Mesenchymal stem cell (in vitro differentiated cells and primary cell): Measurements from ENCODE around the gene PINLYP.

Source experiments
- DNase-seq: peaks from one replicate; pipeline ENCODE4 v3.0.0-alpha.2; 2013
- H2AFZ ChIP-seq: one replicate; pipeline ENCODE4 v1.6.1; 2013; ENCODE audit warnings: low read depth, mild to moderate bottlenecking, control low read depth, inconsistent platforms, low read length, moderate library complexity
- H2AK5ac ChIP-seq: 2 replicates; pipeline ENCODE4 v1.6.1; 2013; ENCODE audit warnings: low read length, moderate library complexity, mild to moderate bottlenecking, inconsistent platforms; ENCODE audit not compliant: severe bottlenecking
- H2BK120ac ChIP-seq: one replicate; pipeline ENCODE4 v1.6.1; 2013; ENCODE audit warnings: low read depth, mild to moderate bottlenecking, inconsistent platforms, low read length, moderate library complexity
- H2BK12ac ChIP-seq, 2 experiments: one replicate each; pipeline ENCODE4 v1.6.1; 2013; ENCODE audit warnings: inconsistent platforms in 2 of 2, low read length in 2 of 2, mild to moderate bottlenecking in 2 of 2, moderate library complexity in 2 of 2, control low read depth in 1 of 2
- H2BK15ac ChIP-seq: one replicate; pipeline ENCODE4 v1.6.1; 2013; ENCODE audit warnings: mild to moderate bottlenecking, low read depth, inconsistent platforms; ENCODE audit not compliant: poor library complexity, severe bottlenecking
- H2BK5ac ChIP-seq: 2 replicates; pipeline ENCODE4 v1.6.1; 2013; ENCODE audit warnings: low read depth, mild to moderate bottlenecking, low read length, control low read depth, inconsistent platforms; ENCODE audit not compliant: poor library complexity, severe bottlenecking
- H3K14ac ChIP-seq, 2 experiments: one replicate each; pipeline ENCODE4 v1.6.1; 2013; ENCODE audit warnings: inconsistent platforms in 2 of 2, low read length in 2 of 2, control low read depth in 1 of 2, mild to moderate bottlenecking in 1 of 2, moderate library complexity in 1 of 2
- H3K18ac ChIP-seq, 2 experiments: one replicate each; pipeline ENCODE4 v1.6.1; 2013; ENCODE audit warnings: inconsistent platforms in 2 of 2, low read length in 2 of 2, control low read depth in 1 of 2, low read depth in 1 of 2, mild to moderate bottlenecking in 1 of 2
- H3K23ac ChIP-seq, 2 experiments: one replicate each; pipeline ENCODE4 v1.6.1; 2013; ENCODE audit warnings: inconsistent platforms in 2 of 2, low read length in 2 of 2, mild to moderate bottlenecking in 2 of 2, moderate library complexity in 2 of 2, control low read depth in 1 of 2
- H3K27ac ChIP-seq: 2 replicates; pipeline ENCODE4 v1.5.1; 2013; ENCODE audit warnings: mild to moderate bottlenecking, moderate library complexity, low read length, control low read depth, inconsistent platforms; ENCODE audit not compliant: poor library complexity, severe bottlenecking
- H3K27me3 ChIP-seq, 2 experiments: 2 replicates each; pipeline versions ENCODE4 v1.6.1 to v1.7.0; 2013; ENCODE audit warnings: low read length in 2 of 2, mild to moderate bottlenecking in 2 of 2, moderate library complexity in 2 of 2, control low read depth in 1 of 2, inconsistent platforms in 1 of 2; ENCODE audit not compliant: control insufficient read depth in 1 of 2, insufficient read depth in 1 of 2
- H3K36me3 ChIP-seq, 2 experiments: 2 replicates each; pipeline versions ENCODE4 v1.6.1 to v1.7.0; 2013; ENCODE audit warnings: low read length in 2 of 2, control low read depth in 1 of 2, inconsistent platforms in 1 of 2, low read depth in 1 of 2, mild to moderate bottlenecking in 1 of 2; ENCODE audit not compliant: insufficient read depth in 2 of 2, control insufficient read depth in 1 of 2
- H3K4ac ChIP-seq, 2 experiments: one replicate each; pipeline ENCODE4 v1.6.1; 2013; ENCODE audit warnings: inconsistent platforms in 2 of 2, low read length in 2 of 2, mild to moderate bottlenecking in 2 of 2, moderate library complexity in 2 of 2, control low read depth in 1 of 2, low read depth in 1 of 2
- H3K4me1 ChIP-seq: 2 replicates; pipeline ENCODE4 v1.6.1; 2013; ENCODE audit warnings: low read depth, low read length, control low read depth; ENCODE audit not compliant: control insufficient read depth, insufficient read depth
- H3K4me2 ChIP-seq: 2 replicates; pipeline ENCODE4 v1.6.1; 2013; ENCODE audit warnings: low read length, mild to moderate bottlenecking, inconsistent platforms; ENCODE audit not compliant: poor library complexity, severe bottlenecking
- H3K4me3 ChIP-seq, 2 experiments: 2 replicates each; pipeline versions ENCODE4 v1.5.1 to v1.7.0; 2013; ENCODE audit warnings: low read length in 2 of 2, mild to moderate bottlenecking in 2 of 2, control low read depth in 1 of 2, low read depth in 1 of 2; ENCODE audit not compliant: insufficient read depth in 1 of 2
- H3K79me1 ChIP-seq: replicated peaks from 2 replicates; pipeline ENCODE4 v1.6.1; 2013; ENCODE audit warnings: mild to moderate bottlenecking, control low read depth, low read length, inconsistent platforms; ENCODE audit not compliant: poor library complexity, severe bottlenecking
- H3K9ac ChIP-seq: 2 replicates; pipeline ENCODE4 v1.7.0; 2013; ENCODE audit warnings: mild to moderate bottlenecking, low read length, moderate library complexity
- H3K9me3 ChIP-seq: 2 replicates; pipeline ENCODE4 v1.7.0; 2013; ENCODE audit warnings: mild to moderate bottlenecking, low read length; ENCODE audit not compliant: control insufficient read depth
- H4K8ac ChIP-seq: one replicate; pipeline ENCODE4 v1.6.1; 2013; ENCODE audit warnings: inconsistent platforms, mild to moderate bottlenecking, low read length, moderate library complexity
- H4K91ac ChIP-seq: one replicate; pipeline ENCODE4 v1.6.1; 2013; ENCODE audit warnings: mild to moderate bottlenecking, low read length, inconsistent platforms
- WGBS: methylation state at CpG from one replicate; pipeline ENCODE4 v1.1.7; 2013; ENCODE audit warnings: mixed read lengths; 5-methylcytosine and 5-hydroxymethylcytosine counted together

The PINLYP gene

DNA sequence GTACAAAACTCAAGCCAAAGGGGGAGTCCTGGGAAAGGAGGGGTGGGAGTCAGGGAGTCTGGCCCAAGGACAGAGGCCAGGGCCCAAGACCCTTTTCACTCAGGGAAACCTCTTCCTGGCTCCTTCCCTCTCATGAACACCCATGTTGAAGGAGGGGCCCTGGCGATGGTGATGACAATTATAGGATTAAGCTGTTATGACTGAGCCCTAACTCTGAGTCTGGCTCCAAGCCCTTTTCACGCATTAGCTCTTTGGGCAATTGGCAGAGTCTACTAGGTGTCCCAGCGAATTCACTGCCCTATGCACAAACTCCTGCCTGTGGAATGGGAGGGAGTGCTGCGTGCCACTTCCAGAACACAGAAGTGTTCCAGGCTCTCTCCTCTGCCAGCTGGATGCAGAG is 21.9 kb upstream of the PINLYP start:
- H3K23ac ChIP-seq, result no peak overlapping the region
- H4K91ac ChIP-seq, result no peak overlapping the region
- H2AFZ ChIP-seq, result no peak overlapping the region
- no peak overlapping the region for H2BK120ac ChIP-seq
- H4K8ac ChIP-seq, result no peak overlapping the region
- no peak overlapping the region for H3K18ac ChIP-seq
- no peaks in the 10 kb centered on the region for H3K27me3 ChIP-seq
- no peaks in the 10 kb centered on the region for H3K4me1 ChIP-seq
- H3K9ac ChIP-seq, result no peak overlapping the region
- no peak overlapping the region for H3K27ac ChIP-seq
- H3K4ac ChIP-seq, result no peak overlapping the region
- DNase-seq, result no peak
- no peak overlapping the region for H2AK5ac ChIP-seq
- H2BK5ac ChIP-seq, result no peak overlapping the region
- WGBS, result 98% methylated on average over 4 of the region's 4 CpGs
- H2BK12ac ChIP-seq, result no peak overlapping the region
- H3K4me3 ChIP-seq, result no peak overlapping the region
- H3K9me3 ChIP-seq, result no peaks in the 10 kb centered on the region
- peaks cover 59 to 63% of the 10 kb centered on the region in 2 experiments for H3K36me3 ChIP-seq
- no peak overlapping the region for H3K14ac ChIP-seq
- H2BK15ac ChIP-seq, result no peak overlapping the region
- H3K4me2 ChIP-seq, result no peak overlapping the region
- H3K79me1 ChIP-seq, result peaks cover 31% of the 10 kb centered on the region

- H3K4me2 ChIP-seq, result no peak overlapping the region
- H3K9me3 ChIP-seq, result no peaks in the 10 kb centered on the region
- H2BK120ac ChIP-seq, result no peak overlapping the region
- H3K4me3 ChIP-seq, result no peak overlapping the region
- H3K14ac ChIP-seq, result no peak overlapping the region
- H3K4ac ChIP-seq, result no peak overlapping the region
- no peak overlapping the region for H2BK12ac ChIP-seq
- no peak overlapping the region for H2AFZ ChIP-seq
- H3K9ac ChIP-seq, result no peak overlapping the region
- H3K36me3 ChIP-seq, result peaks cover 55 to 63% of the 10 kb centered on the region in 2 experiments
- no peaks in the 10 kb centered on the region for H3K27me3 ChIP-seq
- no peak overlapping the region for H2BK5ac ChIP-seq
- H3K27ac ChIP-seq, result no peak overlapping the region
- no peak overlapping the region for H3K23ac ChIP-seq
- peaks cover 31% of the 10 kb centered on the region for H3K79me1 ChIP-seq
- no peaks in the 10 kb centered on the region for H3K4me1 ChIP-seq
- no peak overlapping the region for H4K8ac ChIP-seq
- 98% methylated on average over 15 of the region's 15 CpGs for WGBS
- H2AK5ac ChIP-seq, result no peak overlapping the region
- H2BK15ac ChIP-seq, result no peak overlapping the region
- H4K91ac ChIP-seq, result no peak overlapping the region
- no peak overlapping the region for H3K18ac ChIP-seq
- DNase-seq, result no peak
Observed at GRCh38 chr19:43554317-43554895, 21.2 kb upstream of the PINLYP start.

DNA sequence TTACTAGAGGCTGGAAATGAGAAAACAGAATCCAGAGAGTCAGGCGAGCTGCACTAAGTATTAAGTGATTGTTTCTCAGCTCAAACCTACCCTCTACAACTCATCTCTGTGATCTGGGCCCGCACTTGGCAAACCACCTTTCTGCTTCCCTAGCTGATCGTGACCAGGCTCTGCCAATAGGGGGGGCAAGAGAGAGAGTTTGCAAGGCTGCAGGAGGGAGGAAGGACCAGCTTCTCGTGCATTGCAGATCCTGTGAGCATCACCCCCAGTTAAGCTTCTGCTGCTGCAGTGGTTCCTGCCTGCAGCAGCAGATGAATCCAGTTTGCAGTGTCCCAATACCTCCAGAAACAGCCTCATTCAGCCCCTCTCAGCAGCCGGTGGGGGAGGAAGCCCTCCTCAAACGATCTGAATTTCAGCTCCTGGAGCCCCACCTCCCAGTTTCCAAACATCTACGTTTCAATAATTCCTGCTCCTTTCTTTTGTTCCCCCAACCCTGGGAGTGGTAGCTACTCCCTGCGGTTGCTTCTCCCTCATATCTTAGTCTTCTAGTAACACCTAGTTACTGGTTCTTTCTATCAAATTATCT is 20.3 kb upstream of the PINLYP start:
- H3K4me2 ChIP-seq, result no peak overlapping the region
- no peaks in the 10 kb centered on the region for H3K9me3 ChIP-seq

GRCh38 chr19:43560687-43561086 is 14.9 kb upstream of the PINLYP start:
- Histone ChIP-seq H3K18ac (peak overlapping the region in 1 of 2 experiments; percentile 25), H3K23ac (no peak overlapping the region), H4K8ac (peak overlapping the region; percentile 29), H3K36me3 (peaks cover 14 to 34% of the 10 kb centered on the region in 2 experiments), H3K27me3 (no peaks in the 10 kb centered on the region), H2BK12ac (no peak overlapping the region), H3K4me1 (peaks cover 18% of the 10 kb centered on the region), H2BK5ac (no peak overlapping the region), H3K4me3 (no peak overlapping the region), H2BK15ac (no peak overlapping the region), H3K79me1 (peaks cover 13% of the 10 kb centered on the region), H3K4me2 (no peak overlapping the region), H3K27ac (no peak overlapping the region), H3K4ac (no peak overlapping the region), H3K9me3 (no peaks in the 10 kb centered on the region), H3K14ac (no peak overlapping the region), H4K91ac (peak overlapping the region; percentile 65), H2AFZ (no peak overlapping the region), H2BK120ac (no peak overlapping the region), H2AK5ac (no peak overlapping the region), H3K9ac (no peak overlapping the region)
- peak; percentile 66 for DNase-seq
- whole genome bisulfite sequencing, result 74% methylated on average over 6 of the region's 6 CpGs

More for the DNA sequence above, 20.3 kb upstream of the PINLYP start:
- H3K18ac ChIP-seq, result no peak overlapping the region
- no peak overlapping the region for H2AK5ac ChIP-seq
- H3K4me3 ChIP-seq, result no peak overlapping the region
- no peak overlapping the region for H2BK120ac ChIP-seq
- no peak overlapping the region for H2AFZ ChIP-seq
- no peak overlapping the region for H4K91ac ChIP-seq
- H3K4ac ChIP-seq, result no peak overlapping the region
- H3K4me1 ChIP-seq, result no peaks in the 10 kb centered on the region
- WGBS, result 49% methylated on average over 6 of the region's 8 CpGs
- H2BK15ac ChIP-seq, result no peak overlapping the region
- H3K23ac ChIP-seq, result no peak overlapping the region
- no peak overlapping the region for H3K27ac ChIP-seq
- H4K8ac ChIP-seq, result no peak overlapping the region
- H3K27me3 ChIP-seq, result no peaks in the 10 kb centered on the region
- peaks cover 49 to 64% of the 10 kb centered on the region in 2 experiments for H3K36me3 ChIP-seq
- H2BK5ac ChIP-seq, result no peak overlapping the region
- peaks cover 34% of the 10 kb centered on the region for H3K79me1 ChIP-seq
- peak; percentile 75 for DNase-seq
- H3K14ac ChIP-seq, result no peak overlapping the region
- H2BK12ac ChIP-seq, result no peak overlapping the region
- no peak overlapping the region for H3K9ac ChIP-seq
